ENCODE data around the gene NOP10. TPM values are rescaled to one million over a fixed set of nuclear protein-coding genes. Genes with fewer than 3 reads are reported as not detected.

The NOP10 gene
- total and polyA plus RNA-seq, 2 donors (not counting 1 experiment from before 2014, with no cell fraction given): 189 to 277 TPM

DNA sequence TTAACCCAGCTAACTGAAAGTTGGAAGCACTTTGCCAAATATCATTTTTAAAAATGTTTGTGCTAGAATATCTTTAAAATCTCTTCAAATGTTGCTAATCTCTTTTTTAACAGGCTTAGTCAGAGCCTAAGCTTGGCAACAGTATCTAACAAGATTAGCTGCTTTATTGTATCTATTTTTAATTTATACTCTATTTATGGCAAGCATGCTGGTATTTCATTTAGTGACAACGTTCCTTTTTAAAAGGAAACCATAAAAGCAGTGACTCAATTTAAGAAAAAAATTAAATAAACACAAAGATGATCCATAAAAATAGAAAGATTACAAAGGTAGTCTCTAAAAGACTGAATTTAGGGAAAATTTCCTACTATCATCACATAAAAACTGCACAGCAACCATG, 45.9 kb downstream of the NOP10 start:
- H3K4me2 ChIP-seq (ENCODE audit: extremely low read depth, insufficient read depth, low read length): peak overlapping the region; percentile 13
- H3K9ac ChIP-seq (ENCODE audit: insufficient read depth, low read length): no peak overlapping the region
- H3K36me3 ChIP-seq (ENCODE audit: control insufficient read depth, insufficient read depth, low read length): no peaks in the 10 kb centered on the region
- no peaks in the 10 kb centered on the region for H3K79me2 ChIP-seq (ENCODE audit: control insufficient read depth, insufficient read depth, low read length)
- H3K9me3 ChIP-seq (ENCODE audit: control insufficient read depth, insufficient read depth, low read depth, low read length): no peaks in the 10 kb centered on the region
- peak in 1 of 2 donors; percentile 28 for DNase-seq (ENCODE audit: low read depth in 2 of 2)
- H3K4me3 ChIP-seq (replicated peaks in 1 of 4; ENCODE audit: control extremely low read depth in 1 of 4, insufficient read depth in 1 of 4, low read depth in 3 of 4, low read length in 4 of 4): no peak overlapping the region
- no peaks in the 10 kb centered on the region for H4K20me1 ChIP-seq (ENCODE audit: control insufficient read depth, extremely low read depth, insufficient read depth, low read length)
- no peaks in the 10 kb centered on the region for H3K4me1 ChIP-seq (ENCODE audit: control insufficient read depth, extremely low read depth, insufficient read depth, low read length)
- H2AFZ ChIP-seq (ENCODE audit: low read length): no peak overlapping the region
- no peak overlapping the region for H3K27ac ChIP-seq (ENCODE audit: insufficient read depth, low read length)
- H3K27me3 ChIP-seq (ENCODE audit: control insufficient read depth, insufficient read depth, low read length): no peaks in the 10 kb centered on the region
- TF ChIP-seq EZH2 (IDR thresholded peaks at IDR 0.05; ENCODE audit: low read length, missing control alignments): no peak
- TF ChIP-seq, protein P1, sequence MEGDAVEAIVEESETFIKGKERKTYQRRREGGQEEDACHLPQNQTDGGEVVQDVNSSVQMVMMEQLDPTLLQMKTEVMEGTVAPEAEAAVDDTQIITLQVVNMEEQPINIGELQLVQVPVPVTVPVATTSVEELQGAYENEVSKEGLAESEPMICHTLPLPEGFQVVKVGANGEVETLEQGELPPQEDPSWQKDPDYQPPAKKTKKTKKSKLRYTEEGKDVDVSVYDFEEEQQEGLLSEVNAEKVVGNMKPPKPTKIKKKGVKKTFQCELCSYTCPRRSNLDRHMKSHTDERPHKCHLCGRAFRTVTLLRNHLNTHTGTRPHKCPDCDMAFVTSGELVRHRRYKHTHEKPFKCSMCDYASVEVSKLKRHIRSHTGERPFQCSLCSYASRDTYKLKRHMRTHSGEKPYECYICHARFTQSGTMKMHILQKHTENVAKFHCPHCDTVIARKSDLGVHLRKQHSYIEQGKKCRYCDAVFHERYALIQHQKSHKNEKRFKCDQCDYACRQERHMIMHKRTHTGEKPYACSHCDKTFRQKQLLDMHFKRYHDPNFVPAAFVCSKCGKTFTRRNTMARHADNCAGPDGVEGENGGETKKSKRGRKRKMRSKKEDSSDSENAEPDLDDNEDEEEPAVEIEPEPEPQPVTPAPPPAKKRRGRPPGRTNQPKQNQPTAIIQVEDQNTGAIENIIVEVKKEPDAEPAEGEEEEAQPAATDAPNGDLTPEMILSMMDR (conservative IDR thresholded peaks at IDR 0.05 in 1 of 2, IDR thresholded peaks at IDR 0.05 in 1 of 2; ENCODE audit: low read depth in 1 of 2, low read length in 2 of 2): no peak

DNA sequence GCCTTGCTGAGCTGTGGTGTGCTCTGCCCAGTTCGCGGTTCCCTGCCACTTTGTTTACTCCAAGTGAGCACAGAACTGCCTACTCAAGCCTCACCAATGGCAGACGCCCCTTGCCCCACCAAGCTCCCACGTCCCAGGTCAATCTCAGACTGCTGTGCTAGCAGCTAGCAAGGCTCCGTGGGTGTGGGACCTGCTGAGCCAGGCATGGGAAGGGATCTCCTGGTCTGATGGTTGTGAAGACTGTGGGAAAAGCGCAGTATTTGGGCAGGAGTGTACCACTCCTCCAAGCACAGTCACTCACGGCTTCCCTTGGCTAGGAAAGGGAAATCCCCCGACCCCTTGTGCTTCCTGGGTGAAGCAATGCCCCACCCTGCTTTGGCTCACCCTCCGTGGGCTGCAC, 50.3 kb downstream of the NOP10 start:
- Histone ChIP-seq H3K36me3 (ENCODE audit: control insufficient read depth, insufficient read depth, low read length) (no peaks in the 10 kb centered on the region), H3K27me3 (ENCODE audit: control insufficient read depth, insufficient read depth, low read length) (no peaks in the 10 kb centered on the region), H3K4me2 (ENCODE audit: extremely low read depth, insufficient read depth, low read length) (no peak overlapping the region), H3K79me2 (ENCODE audit: control insufficient read depth, insufficient read depth, low read length) (no peaks in the 10 kb centered on the region), H2AFZ (ENCODE audit: low read length) (no peak overlapping the region), H3K4me3 (replicated peaks in 1 of 4; ENCODE audit: control extremely low read depth in 1 of 4, insufficient read depth in 1 of 4, low read depth in 3 of 4, low read length in 4 of 4) (no peak overlapping the region), H3K9me3 (ENCODE audit: control insufficient read depth, insufficient read depth, low read depth, low read length) (no peaks in the 10 kb centered on the region), H3K9ac (ENCODE audit: insufficient read depth, low read length) (no peak overlapping the region), H4K20me1 (ENCODE audit: control insufficient read depth, extremely low read depth, insufficient read depth, low read length) (no peaks in the 10 kb centered on the region), H3K4me1 (ENCODE audit: control insufficient read depth, extremely low read depth, insufficient read depth, low read length) (no peaks in the 10 kb centered on the region), H3K27ac (ENCODE audit: insufficient read depth, low read length) (no peak overlapping the region)
- no peak for DNase-seq (ENCODE audit: low read depth in 2 of 2)
- TF ChIP-seq, protein P1 (conservative IDR thresholded peaks at IDR 0.05 in 1 of 2, IDR thresholded peaks at IDR 0.05 in 1 of 2; ENCODE audit: low read depth in 1 of 2, low read length in 2 of 2): no peak
- TF ChIP-seq EZH2 (IDR thresholded peaks at IDR 0.05; ENCODE audit: low read length, missing control alignments): no peak

Other genes starting within 250 kb of the NOP10 start
- 39.0 and 47.7 TPM in 2 replicates for gene EMC7, start 241.3 kb downstream of the NOP10 start, total RNA-seq
- gene EMC7, start 241.3 kb downstream of the NOP10 start, polyA plus RNA-seq: 102 and 108 TPM in 2 replicates
- gene PGBD4, start 241.1 kb downstream of the NOP10 start, total RNA-seq: 2.6 and 3.0 TPM in 2 replicates
- gene PGBD4, start 241.1 kb downstream of the NOP10 start, polyA plus RNA-seq: 1.4 and 1.6 TPM in 2 replicates
- 35.0 and 39.8 TPM in 2 replicates for gene KATNBL1, start 133.0 kb downstream of the NOP10 start, total RNA-seq
- 25.8 and 26.4 TPM in 2 replicates for gene KATNBL1, start 133.0 kb downstream of the NOP10 start, polyA plus RNA-seq
- 170 and 205 TPM in 2 replicates for gene EMC4, start 118.1 kb downstream of the NOP10 start, total RNA-seq
- 137 and 146 TPM in 2 replicates for gene EMC4, start 118.1 kb downstream of the NOP10 start, polyA plus RNA-seq
- 18.5 and 26.9 TPM in 2 replicates for gene SLC12A6, start 5.4 kb downstream of the NOP10 start, total RNA-seq
- gene SLC12A6, start 5.4 kb downstream of the NOP10 start, polyA plus RNA-seq: 15.7 and 19.2 TPM in 2 replicates
- not detected in 2 replicates for gene NUTM1, start 179 bp upstream of the NOP10 start, total RNA-seq
- not detected in 2 replicates for gene NUTM1, start 179 bp upstream of the NOP10 start, polyA plus RNA-seq
- gene LPCAT4, start 24.1 kb upstream of the NOP10 start, total RNA-seq: 6.2 and 6.3 TPM in 2 replicates
- gene LPCAT4, start 24.1 kb upstream of the NOP10 start, polyA plus RNA-seq: 21.8 and 24.2 TPM in 2 replicates
- gene GOLGA8A, start 94.7 kb upstream of the NOP10 start, total RNA-seq: 3.3 and 9.0 TPM in 2 replicates
- gene GOLGA8A, start 94.7 kb upstream of the NOP10 start, polyA plus RNA-seq: 10.6 and 18.1 TPM in 2 replicates
- 14.7 and 19.5 TPM in 2 replicates for gene GOLGA8B, start 240.5 kb upstream of the NOP10 start, total RNA-seq
- 9.4 and 19.6 TPM in 2 replicates for gene GOLGA8B, start 240.5 kb upstream of the NOP10 start, polyA plus RNA-seq

Measured in fibroblast of lung (primary cell).